ENCODE results near the gene EPN2. TPM values are rescaled to one million over a fixed set of nuclear protein-coding genes. Genes with fewer than 3 reads are reported as not detected.
A peak's percentile ranks its signal among the peaks of the same experiment; 100 is the strongest.
"Not testable (repeated sequence)": the region's sequence is repeated elsewhere in the genome, so short reads cannot be mapped to it uniquely, and the experiment has no call there.

The EPN2 gene
- polyA plus RNA-seq, 1 donor: 24.2 TPM

DNA sequence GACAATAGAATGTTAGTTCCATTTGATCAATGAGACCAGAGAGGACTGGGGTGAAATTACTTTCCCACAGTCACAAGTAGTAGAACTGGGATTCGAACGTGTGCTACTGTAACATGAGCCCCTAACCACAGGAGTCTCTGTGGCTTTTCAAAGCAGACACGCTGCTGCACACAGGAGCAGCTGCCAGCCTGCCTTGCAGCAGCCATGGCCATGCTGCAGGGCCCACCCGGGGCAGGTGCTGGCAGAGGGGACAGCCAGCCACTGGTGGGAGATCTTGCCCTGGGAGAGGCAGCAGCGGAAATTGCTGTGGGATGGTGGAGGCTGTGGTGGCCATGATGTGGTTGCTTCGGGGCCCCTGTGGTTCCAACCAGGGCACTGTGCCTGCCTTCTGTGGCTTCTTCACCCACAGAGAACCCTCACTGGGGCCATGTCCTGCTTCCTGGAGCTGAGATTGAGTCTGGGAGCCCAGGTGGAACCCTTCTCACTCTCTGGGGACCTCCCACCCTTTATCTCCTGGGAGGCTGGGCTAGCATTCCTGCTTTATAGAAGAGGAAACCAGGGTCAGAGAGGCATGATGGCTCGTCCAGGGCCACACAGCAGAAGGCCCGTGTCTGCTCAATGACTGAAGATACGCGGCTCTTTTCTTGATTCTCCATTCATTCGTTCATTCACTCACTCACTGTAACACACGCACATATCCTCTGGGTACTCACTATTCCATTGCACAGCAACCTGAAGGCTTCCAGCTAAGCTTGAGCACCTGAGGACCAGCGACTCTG lies 20.8 kb upstream of the EPN2 start:
- H3K9me3 ChIP-seq (ENCODE audit: control insufficient read depth, low read depth, low read length); H3K4me3 ChIP-seq (ENCODE audit: low read length); DNase-seq; H3K4me1 ChIP-seq (ENCODE audit: control insufficient read depth, insufficient read depth, low read length); H3K27me3 ChIP-seq (ENCODE audit: control insufficient read depth, insufficient read depth, low read length); H3K27ac ChIP-seq (ENCODE audit: low read length); H3K36me3 ChIP-seq (ENCODE audit: control insufficient read depth, insufficient read depth, low read length): not testable (repeated sequence)
- WGBS (ENCODE audit: insufficient coverage, low lambda C conversion rate): no CpG with 5 or more reads among the region's 13 CpGs

DNA sequence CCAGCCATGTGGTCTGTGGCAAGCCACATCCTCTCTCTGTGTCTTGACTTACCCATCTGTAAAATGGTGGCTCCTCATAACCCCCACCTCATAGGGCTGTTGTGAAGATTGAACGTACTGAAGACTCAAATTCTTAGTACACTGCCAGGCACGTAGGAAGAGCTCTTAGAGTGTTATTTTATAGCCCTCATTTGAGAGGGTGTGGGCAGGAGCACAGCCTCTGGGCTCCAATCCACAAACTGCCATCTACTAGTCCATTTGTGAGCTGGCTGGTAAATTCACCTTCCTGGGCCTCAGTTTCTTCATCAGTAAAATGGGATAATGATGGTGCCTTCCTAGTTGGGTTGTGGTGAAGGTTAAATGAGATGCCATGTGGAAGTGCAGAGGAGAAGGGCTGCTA lies 18.3 kb upstream of the EPN2 start:
- not testable (repeated sequence) for H3K36me3 ChIP-seq (ENCODE audit: control insufficient read depth, insufficient read depth, low read length); H3K27me3 ChIP-seq (ENCODE audit: control insufficient read depth, insufficient read depth, low read length); H3K27ac ChIP-seq (ENCODE audit: low read length); DNase-seq; H3K4me1 ChIP-seq (ENCODE audit: control insufficient read depth, insufficient read depth, low read length); H3K9me3 ChIP-seq (ENCODE audit: control insufficient read depth, low read depth, low read length); H3K4me3 ChIP-seq (ENCODE audit: low read length)
- WGBS (ENCODE audit: insufficient coverage, low lambda C conversion rate): no CpG with 5 or more reads among the region's 2 CpGs

DNA sequence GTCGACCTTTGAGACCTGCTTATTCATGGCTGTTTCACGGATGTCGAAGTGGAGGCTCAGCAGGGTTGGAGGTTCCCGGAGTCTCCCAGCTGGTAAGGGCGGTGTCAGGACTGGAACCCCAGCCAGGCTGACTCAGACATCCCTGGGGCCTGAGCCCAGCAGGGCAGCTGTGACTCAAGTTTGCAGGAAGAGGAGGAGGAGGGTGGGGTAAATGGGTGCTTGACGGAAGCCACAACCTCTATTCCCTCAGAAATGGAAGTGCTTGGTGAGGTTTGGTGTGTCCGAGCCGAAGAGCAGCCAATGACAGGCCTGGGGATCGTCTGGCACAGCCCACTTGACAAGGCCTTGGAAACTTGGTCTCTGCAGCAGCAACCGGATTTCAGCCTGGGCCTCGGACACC lies 17.8 kb upstream of the EPN2 start:
- H3K36me3 ChIP-seq (ENCODE audit: control insufficient read depth, insufficient read depth, low read length); H3K4me3 ChIP-seq (ENCODE audit: low read length); H3K27ac ChIP-seq (ENCODE audit: low read length); H3K9me3 ChIP-seq (ENCODE audit: control insufficient read depth, low read depth, low read length); DNase-seq; H3K4me1 ChIP-seq (ENCODE audit: control insufficient read depth, insufficient read depth, low read length); H3K27me3 ChIP-seq (ENCODE audit: control insufficient read depth, insufficient read depth, low read length): not testable (repeated sequence)
- no CpG with 5 or more reads among the region's 11 CpGs for WGBS (ENCODE audit: insufficient coverage, low lambda C conversion rate)

DNA sequence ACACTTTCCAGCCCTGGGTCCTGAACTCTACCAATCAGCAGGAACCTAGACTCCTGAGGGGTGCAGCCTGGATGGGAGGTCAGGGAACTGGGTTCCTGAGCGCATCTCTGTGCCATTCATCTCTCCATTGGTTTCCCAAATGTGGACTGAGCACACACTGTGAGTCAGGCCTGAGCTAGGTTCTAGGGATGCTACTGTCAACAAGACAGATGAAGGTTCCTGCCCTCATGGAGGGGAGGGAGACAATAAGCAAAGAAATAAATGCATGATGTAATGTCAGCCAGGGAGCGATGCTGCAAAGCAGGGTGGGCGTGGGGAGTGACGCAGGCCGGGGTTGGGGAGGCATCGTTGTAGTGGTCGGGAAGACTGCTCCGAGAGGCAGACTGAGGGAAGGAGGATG lies 17.0 kb upstream of the EPN2 start:
- not testable (repeated sequence) for H3K4me3 ChIP-seq (ENCODE audit: low read length); H3K4me1 ChIP-seq (ENCODE audit: control insufficient read depth, insufficient read depth, low read length); H3K27me3 ChIP-seq (ENCODE audit: control insufficient read depth, insufficient read depth, low read length); H3K27ac ChIP-seq (ENCODE audit: low read length); H3K36me3 ChIP-seq (ENCODE audit: control insufficient read depth, insufficient read depth, low read length); DNase-seq; H3K9me3 ChIP-seq (ENCODE audit: control insufficient read depth, low read depth, low read length)
- no CpG with 5 or more reads among the region's 8 CpGs for WGBS (ENCODE audit: insufficient coverage, low lambda C conversion rate)

DNA sequence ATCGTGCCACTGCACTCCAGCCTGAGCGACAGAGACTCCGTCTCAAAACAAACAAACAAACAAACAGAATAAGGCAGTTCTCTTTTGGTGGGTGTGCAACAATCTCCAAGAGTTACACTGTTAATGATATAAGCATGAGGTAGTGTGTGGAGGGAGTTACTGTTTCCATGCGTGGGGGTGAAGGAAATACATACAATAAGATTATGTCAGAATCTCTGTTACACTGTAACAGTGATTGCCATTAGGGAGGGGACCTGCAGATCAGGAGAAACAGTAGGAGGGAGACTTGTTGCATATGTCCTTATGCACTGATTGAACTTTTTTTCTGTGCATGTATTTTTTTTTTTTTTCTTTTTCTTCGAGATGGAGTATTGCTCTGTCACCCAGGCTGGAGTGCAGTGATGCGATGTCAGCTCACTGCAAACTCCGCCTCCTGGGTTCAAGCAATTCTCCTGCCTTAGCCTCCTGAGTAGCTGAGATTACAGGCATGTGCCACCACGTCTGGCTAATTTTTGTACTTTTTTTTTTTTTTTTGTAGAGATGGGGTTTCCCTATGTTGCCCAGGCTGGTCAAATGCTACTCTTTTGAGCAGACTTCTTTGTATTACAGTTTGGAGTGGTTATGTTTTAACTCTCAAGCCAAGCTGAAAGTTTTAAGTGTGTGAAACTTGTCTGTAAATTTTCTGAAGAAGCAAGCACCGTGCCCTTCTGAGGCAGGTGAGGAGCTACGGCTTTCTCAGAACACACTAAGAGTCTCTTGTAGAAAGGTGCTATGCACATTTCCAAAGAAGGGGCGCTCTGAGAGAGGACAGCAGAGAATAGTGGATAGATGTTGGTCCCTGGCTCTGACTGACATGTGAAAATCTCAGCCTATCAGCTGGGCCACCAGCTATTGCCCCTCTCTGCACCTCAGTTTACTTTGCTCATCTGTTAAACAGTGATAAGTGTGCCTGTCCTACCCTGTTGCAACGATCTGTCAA lies 10.3 kb upstream of the EPN2 start:
- H3K4me3 ChIP-seq (ENCODE audit: low read length); H3K4me1 ChIP-seq (ENCODE audit: control insufficient read depth, insufficient read depth, low read length); H3K36me3 ChIP-seq (ENCODE audit: control insufficient read depth, insufficient read depth, low read length); H3K27me3 ChIP-seq (ENCODE audit: control insufficient read depth, insufficient read depth, low read length); DNase-seq; H3K27ac ChIP-seq (ENCODE audit: low read length); H3K9me3 ChIP-seq (ENCODE audit: control insufficient read depth, low read depth, low read length): not testable (repeated sequence)
- WGBS (ENCODE audit: insufficient coverage, low lambda C conversion rate): no CpG with 5 or more reads among the region's 12 CpGs

DNA sequence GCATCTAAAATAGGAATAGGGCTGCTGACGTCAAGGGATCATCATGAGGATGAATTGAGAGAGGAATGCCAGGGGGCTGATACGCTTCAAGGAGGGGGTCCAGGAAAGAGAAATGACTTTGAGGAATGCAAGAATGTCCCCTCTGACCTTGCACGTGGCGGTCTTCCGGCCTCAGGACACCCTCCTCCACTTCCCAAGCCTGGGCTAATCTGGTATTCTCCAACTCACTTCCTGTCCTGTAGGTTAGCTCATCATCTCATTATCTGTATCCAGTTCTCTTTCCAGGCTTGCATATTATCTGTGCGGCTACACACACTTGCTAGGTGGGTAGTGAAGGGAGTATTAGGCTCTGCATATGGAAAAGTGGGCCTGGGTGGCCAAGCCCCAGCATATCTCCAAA lies 2.5 kb upstream of the EPN2 start:
- not testable (repeated sequence) for H3K27ac ChIP-seq (ENCODE audit: low read length); H3K27me3 ChIP-seq (ENCODE audit: control insufficient read depth, insufficient read depth, low read length); DNase-seq; H3K9me3 ChIP-seq (ENCODE audit: control insufficient read depth, low read depth, low read length); H3K4me3 ChIP-seq (ENCODE audit: low read length); H3K4me1 ChIP-seq (ENCODE audit: control insufficient read depth, insufficient read depth, low read length); H3K36me3 ChIP-seq (ENCODE audit: control insufficient read depth, insufficient read depth, low read length)
- no CpG with 5 or more reads among the region's 6 CpGs for WGBS (ENCODE audit: insufficient coverage, low lambda C conversion rate)

DNA sequence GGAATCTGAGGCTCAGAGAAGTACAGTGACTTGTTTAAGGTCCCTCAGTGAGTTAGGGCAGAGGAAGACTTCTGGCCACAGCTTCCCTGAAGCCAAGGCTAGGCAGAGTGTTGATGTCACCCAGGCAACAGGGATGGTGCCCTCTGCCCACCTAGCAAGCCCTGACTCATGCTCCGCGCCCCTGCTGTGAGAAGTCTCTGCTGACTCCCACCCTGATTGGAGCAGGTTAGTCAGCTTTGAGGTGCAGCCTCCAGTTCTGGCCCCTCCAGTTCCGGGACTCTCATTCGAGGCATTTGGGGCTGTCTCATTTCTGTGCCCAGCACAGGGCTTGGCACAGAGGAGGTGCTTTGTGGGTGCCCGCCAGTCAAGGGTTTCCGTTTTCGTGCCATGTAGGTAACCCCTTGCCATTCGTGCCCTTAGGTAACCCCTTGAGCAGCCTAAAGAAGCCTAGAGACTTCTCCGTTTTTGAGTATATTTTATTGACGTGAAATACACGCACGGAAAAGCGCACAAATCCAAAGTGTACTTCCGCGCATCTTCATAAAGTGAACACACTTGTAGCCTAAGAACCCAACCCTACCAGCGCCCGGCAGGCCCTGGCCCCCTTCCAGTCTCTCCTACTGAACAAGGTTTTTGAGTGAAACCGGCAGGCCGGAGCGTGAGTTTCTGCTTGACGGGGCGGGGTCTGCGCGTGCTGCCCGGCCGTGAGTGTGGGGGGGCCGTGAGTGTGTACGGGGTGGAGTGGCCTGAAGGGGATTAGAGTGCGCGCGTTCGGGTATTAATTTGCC lies 621 bp upstream of the EPN2 start:
- H3K9me3 ChIP-seq (ENCODE audit: control insufficient read depth, low read depth, low read length); H3K27ac ChIP-seq (ENCODE audit: low read length); DNase-seq; H3K27me3 ChIP-seq (ENCODE audit: control insufficient read depth, insufficient read depth, low read length); H3K4me3 ChIP-seq (ENCODE audit: low read length); H3K36me3 ChIP-seq (ENCODE audit: control insufficient read depth, insufficient read depth, low read length); H3K4me1 ChIP-seq (ENCODE audit: control insufficient read depth, insufficient read depth, low read length): not testable (repeated sequence)
- no CpG with 5 or more reads among the region's 32 CpGs for WGBS (ENCODE audit: insufficient coverage, low lambda C conversion rate)

DNA sequence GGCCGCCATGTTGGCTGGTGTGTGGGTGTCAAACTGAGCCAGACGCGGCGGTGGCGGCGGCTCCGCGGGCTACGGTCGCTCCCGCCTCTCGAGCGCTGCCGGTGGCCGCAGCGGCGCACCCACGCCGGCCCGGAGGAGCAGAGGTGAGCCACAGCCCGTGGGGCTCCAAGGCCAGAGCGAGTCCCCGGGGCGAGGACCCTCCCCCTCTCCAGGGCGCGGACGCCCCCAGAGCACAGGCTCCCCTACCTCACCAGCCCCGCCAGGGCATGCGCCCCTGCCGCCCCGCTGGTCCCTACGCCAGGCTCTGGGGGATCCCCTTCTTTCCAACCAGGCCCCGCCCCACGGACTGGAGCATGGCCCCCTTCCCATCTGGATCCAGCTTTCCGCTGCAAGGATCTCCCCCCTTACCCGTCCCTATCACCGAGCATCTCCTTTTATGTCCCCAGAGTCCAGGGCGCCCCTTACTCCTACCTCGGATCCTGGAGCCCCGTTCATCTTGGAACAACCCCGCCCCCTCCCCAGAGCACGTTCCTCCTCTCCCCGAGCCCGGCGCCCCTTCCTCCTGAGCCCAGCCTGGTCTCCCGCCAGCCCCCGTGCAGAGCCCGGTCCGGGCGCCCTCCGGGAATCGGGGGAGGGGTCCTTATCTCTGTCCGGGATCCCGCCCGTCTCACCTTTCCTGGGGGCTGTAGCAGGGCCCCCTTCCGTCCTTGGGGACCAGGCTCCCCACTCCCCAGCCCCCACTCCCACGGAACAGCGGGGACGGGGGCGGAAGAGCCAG lies 412 bp downstream of the EPN2 start:
- peak overlapping the region; percentile 99 for H3K4me3 ChIP-seq (ENCODE audit: low read length)
- no peaks in the 10 kb centered on the region for H3K9me3 ChIP-seq (ENCODE audit: control insufficient read depth, low read depth, low read length)
- DNase-seq: peak in 1 of 2 donors; percentile 58
- no CpG with 5 or more reads among the region's 60 CpGs for WGBS (ENCODE audit: insufficient coverage, low lambda C conversion rate)
- peaks cover 2% of the 10 kb centered on the region for H3K36me3 ChIP-seq (ENCODE audit: control insufficient read depth, insufficient read depth, low read length)
- H3K27ac ChIP-seq (ENCODE audit: low read length): peak overlapping the region; percentile 75
- H3K27me3 ChIP-seq (ENCODE audit: control insufficient read depth, insufficient read depth, low read length): no peaks in the 10 kb centered on the region
- peaks cover 3% of the 10 kb centered on the region for H3K4me1 ChIP-seq (ENCODE audit: control insufficient read depth, insufficient read depth, low read length)

DNA sequence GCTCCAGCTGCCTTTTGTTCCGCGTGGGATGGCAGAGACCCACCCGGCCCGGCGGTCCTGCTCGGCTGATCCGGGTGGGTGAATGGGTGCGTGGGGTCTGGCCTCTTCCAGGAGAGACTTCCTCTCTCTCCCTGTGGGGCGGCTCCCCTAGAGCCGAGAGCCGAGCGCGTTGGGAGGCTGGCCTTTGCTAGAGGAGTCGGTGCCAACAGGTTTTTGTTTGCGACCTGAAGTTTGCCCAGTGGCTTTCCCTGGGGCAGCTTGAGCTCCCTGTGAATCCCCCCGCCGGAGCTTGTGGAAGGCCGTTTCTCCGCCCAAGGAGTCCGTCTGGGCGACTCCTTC lies 970 bp downstream of the EPN2 start:
- WGBS (ENCODE audit: insufficient coverage, low lambda C conversion rate): no CpG with 5 or more reads among the region's 21 CpGs
- no peak for DNase-seq
- peaks cover 3% of the 10 kb centered on the region for H3K4me1 ChIP-seq (ENCODE audit: control insufficient read depth, insufficient read depth, low read length)
- H3K4me3 ChIP-seq (ENCODE audit: low read length): peak overlapping the region; percentile 99
- H3K36me3 ChIP-seq (ENCODE audit: control insufficient read depth, insufficient read depth, low read length): peaks cover 2% of the 10 kb centered on the region
- H3K9me3 ChIP-seq (ENCODE audit: control insufficient read depth, low read depth, low read length): no peaks in the 10 kb centered on the region
- peak overlapping the region; percentile 75 for H3K27ac ChIP-seq (ENCODE audit: low read length)
- no peaks in the 10 kb centered on the region for H3K27me3 ChIP-seq (ENCODE audit: control insufficient read depth, insufficient read depth, low read length)

DNA sequence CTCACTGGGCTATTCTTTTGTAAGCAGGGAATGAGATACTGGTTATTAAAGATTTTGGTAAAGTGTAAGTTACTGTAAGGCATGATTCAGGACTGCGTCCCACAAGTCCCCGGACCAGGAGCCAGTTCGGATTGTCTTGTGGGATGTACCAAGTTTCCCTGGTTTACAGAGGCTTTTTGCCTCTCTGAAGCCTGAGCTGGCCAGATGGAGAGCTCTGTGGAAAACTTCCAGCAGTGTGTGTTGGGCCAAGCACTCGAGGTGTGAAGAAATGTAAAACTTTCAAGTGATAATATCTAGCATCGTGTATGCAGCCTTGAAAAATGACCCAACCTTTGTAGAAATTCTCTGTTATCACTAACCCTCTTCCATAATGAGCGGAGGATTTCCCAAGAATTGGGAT lies 2.4 kb downstream of the EPN2 start:
- Histone ChIP-seq H3K27ac (ENCODE audit: low read length) (no peak overlapping the region), H3K4me1 (ENCODE audit: control insufficient read depth, insufficient read depth, low read length) (peaks cover 3% of the 10 kb centered on the region), H3K9me3 (ENCODE audit: control insufficient read depth, low read depth, low read length) (no peaks in the 10 kb centered on the region), H3K27me3 (ENCODE audit: control insufficient read depth, insufficient read depth, low read length) (no peaks in the 10 kb centered on the region), H3K36me3 (ENCODE audit: control insufficient read depth, insufficient read depth, low read length) (peaks cover 2% of the 10 kb centered on the region), H3K4me3 (ENCODE audit: low read length) (no peak overlapping the region)
- no peak for DNase-seq
- WGBS (ENCODE audit: insufficient coverage, low lambda C conversion rate): 69% methylated on average over 2 of the region's 6 CpGs
